Ishikawa (cell line): Measurements from ENCODE around the gene ERC1.

Experiments
- CEBPB ChIP-seq: IDR thresholded peaks from 2 replicates; pipeline ENCODE4 v1.6.1; 2012
- RAD21 ChIP-seq: IDR thresholded peaks from 2 replicates; pipeline ENCODE4 v1.6.1; 2012; ENCODE audit warnings: low read depth
- TCF12 ChIP-seq: IDR thresholded peaks from 2 replicates; pipeline ENCODE4 v1.6.1; 2012; ENCODE audit warnings: low read depth
- TF ChIP-seq, protein P1 (sequence below): IDR thresholded peaks from 2 replicates; pipeline ENCODE4 v1.6.1; 2012; ENCODE audit warnings: low read depth, mild to moderate bottlenecking
- TF ChIP-seq, protein P2 (sequence below): IDR thresholded peaks from 2 replicates; pipeline ENCODE4 v1.6.1; 2012
- TF ChIP-seq, protein P3 (sequence below): IDR thresholded peaks from 2 replicates; pipeline ENCODE4 v1.6.1; 2012

DNA sequence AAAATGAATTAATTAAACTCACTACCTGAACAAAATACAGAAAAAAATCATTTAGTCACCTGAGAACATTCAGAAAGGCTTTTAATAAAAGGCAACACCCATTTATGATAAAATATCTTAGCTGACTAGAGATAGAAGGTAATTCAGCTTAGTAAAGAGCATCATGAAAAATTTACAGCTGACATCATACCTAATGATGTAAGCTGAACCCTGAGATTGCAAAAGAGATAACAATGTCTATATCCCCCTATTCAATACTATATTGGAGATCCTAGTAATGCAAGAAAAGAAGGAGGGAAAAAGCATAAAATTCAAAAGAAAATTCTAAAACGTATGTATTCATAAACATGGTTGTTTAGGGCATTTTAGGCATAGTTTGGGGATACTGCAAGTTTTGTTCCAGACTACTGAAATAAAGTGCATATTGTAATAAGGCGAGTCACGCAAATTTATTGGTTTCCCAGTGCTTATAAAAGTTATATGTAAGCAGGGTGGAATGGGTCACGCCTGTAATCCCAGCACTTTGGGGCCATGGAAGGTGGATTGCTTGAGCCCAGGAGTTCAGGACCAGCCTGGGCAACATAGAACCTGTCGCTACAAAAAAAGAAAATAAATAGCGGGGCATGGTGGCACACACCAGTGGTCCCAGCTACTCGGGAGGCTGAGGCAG is 311.3 kb downstream of the ERC1 start:
- TF ChIP-seq, protein P1, sequence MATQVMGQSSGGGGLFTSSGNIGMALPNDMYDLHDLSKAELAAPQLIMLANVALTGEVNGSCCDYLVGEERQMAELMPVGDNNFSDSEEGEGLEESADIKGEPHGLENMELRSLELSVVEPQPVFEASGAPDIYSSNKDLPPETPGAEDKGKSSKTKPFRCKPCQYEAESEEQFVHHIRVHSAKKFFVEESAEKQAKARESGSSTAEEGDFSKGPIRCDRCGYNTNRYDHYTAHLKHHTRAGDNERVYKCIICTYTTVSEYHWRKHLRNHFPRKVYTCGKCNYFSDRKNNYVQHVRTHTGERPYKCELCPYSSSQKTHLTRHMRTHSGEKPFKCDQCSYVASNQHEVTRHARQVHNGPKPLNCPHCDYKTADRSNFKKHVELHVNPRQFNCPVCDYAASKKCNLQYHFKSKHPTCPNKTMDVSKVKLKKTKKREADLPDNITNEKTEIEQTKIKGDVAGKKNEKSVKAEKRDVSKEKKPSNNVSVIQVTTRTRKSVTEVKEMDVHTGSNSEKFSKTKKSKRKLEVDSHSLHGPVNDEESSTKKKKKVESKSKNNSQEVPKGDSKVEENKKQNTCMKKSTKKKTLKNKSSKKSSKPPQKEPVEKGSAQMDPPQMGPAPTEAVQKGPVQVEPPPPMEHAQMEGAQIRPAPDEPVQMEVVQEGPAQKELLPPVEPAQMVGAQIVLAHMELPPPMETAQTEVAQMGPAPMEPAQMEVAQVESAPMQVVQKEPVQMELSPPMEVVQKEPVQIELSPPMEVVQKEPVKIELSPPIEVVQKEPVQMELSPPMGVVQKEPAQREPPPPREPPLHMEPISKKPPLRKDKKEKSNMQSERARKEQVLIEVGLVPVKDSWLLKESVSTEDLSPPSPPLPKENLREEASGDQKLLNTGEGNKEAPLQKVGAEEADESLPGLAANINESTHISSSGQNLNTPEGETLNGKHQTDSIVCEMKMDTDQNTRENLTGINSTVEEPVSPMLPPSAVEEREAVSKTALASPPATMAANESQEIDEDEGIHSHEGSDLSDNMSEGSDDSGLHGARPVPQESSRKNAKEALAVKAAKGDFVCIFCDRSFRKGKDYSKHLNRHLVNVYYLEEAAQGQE = no peak
- TF ChIP-seq, protein P2, sequence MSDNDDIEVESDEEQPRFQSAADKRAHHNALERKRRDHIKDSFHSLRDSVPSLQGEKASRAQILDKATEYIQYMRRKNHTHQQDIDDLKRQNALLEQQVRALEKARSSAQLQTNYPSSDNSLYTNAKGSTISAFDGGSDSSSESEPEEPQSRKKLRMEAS = no peak
- TF ChIP-seq TCF12 (no peak), RAD21 (no peak), CEBPB (no peak)
- TF ChIP-seq, protein P3, sequence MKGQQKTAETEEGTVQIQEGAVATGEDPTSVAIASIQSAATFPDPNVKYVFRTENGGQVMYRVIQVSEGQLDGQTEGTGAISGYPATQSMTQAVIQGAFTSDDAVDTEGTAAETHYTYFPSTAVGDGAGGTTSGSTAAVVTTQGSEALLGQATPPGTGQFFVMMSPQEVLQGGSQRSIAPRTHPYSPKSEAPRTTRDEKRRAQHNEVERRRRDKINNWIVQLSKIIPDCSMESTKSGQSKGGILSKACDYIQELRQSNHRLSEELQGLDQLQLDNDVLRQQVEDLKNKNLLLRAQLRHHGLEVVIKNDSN = no peak
